Activated naive CD4-positive, alpha-beta T cell treated with anti-CD3 and anti-CD28 coated beads, Interleukin-2, amount 50 U/mL, for 24 hours (primary cell): ENCODE data around the gene KRT1.
A peak's percentile ranks its signal among the peaks of the same experiment; 100 is the strongest.

Experiments used
- H3K27ac Mint-ChIP-seq: one replicate; pipeline ENCODE4 v1.8.0; 2021; ENCODE audit warnings: mild to moderate bottlenecking, mixed read lengths
- H3K27me3 Mint-ChIP-seq: one replicate; pipeline ENCODE4 v1.8.0; 2021; ENCODE audit warnings: mixed read lengths
- H3K36me3 Mint-ChIP-seq: one replicate; pipeline ENCODE4 v1.8.0; 2021; ENCODE audit warnings: mixed read lengths
- H3K4me1 Mint-ChIP-seq: one replicate; pipeline ENCODE4 v1.8.0; 2021; ENCODE audit warnings: mixed read lengths
- H3K4me3 Mint-ChIP-seq: one replicate; pipeline ENCODE4 v1.8.0; 2021; ENCODE audit warnings: mild to moderate bottlenecking, mixed read lengths
- H3K9me3 Mint-ChIP-seq: one replicate; pipeline ENCODE4 v1.8.0; 2021; ENCODE audit warnings: mixed read lengths

The KRT1 gene

GRCh38 chr12:52704464-52704863 lies 24.3 kb upstream of the KRT1 start:
- Mint-ChIP-seq H3K4me1 (peaks cover 34% of the 10 kb centered on the region), H3K9me3 (no peaks in the 10 kb centered on the region), H3K4me3 (no peak overlapping the region), H3K36me3 (no peaks in the 10 kb centered on the region), H3K27ac (no peak overlapping the region), H3K27me3 (no peaks in the 10 kb centered on the region)

GRCh38 chr12:52703878-52704277 lies 23.7 kb upstream of the KRT1 start:
- H3K27me3 Mint-ChIP-seq, result no peaks in the 10 kb centered on the region
- peak overlapping the region; percentile 35 for H3K27ac Mint-ChIP-seq
- peaks cover 31% of the 10 kb centered on the region for H3K4me1 Mint-ChIP-seq
- no peaks in the 10 kb centered on the region for H3K9me3 Mint-ChIP-seq
- H3K4me3 Mint-ChIP-seq, result no peak overlapping the region
- no peaks in the 10 kb centered on the region for H3K36me3 Mint-ChIP-seq

- peak within 1 kb of the TSS; percentile 35 for H3K27ac Mint-ChIP-seq
- H3K4me1 Mint-ChIP-seq, result peaks cover 26% of the 10 kb centered on the region
- no peaks in the 10 kb centered on the region for H3K36me3 Mint-ChIP-seq
- H3K9me3 Mint-ChIP-seq, result no peaks in the 10 kb centered on the region
- H3K27me3 Mint-ChIP-seq, result no peaks in the 10 kb centered on the region
- no peak within 1 kb of the TSS for H3K4me3 Mint-ChIP-seq
Measured at GRCh38 chr12:52703424-52703823, 23.2 kb upstream of the KRT1 start, which contains the start of gene KRT77. TSS of gene KRT77 (minus strand) at chr12:52703524. CDS start at chr12:52703434, 90 bp downstream.

- Mint-ChIP-seq H3K9me3 (no peaks in the 10 kb centered on the region), H3K27ac (no peak overlapping the region), H3K27me3 (no peaks in the 10 kb centered on the region)
Measured at GRCh38 chr12:52702338-52702737, 22.1 kb upstream of the KRT1 start.

GRCh38 chr12:52701281-52701680 lies 21.1 kb upstream of the KRT1 start:
- peaks cover 11% of the 10 kb centered on the region for H3K4me1 Mint-ChIP-seq
- no peaks in the 10 kb centered on the region for H3K9me3 Mint-ChIP-seq
- peak overlapping the region; percentile 30 for H3K27ac Mint-ChIP-seq
- H3K4me3 Mint-ChIP-seq, result no peak overlapping the region
- H3K36me3 Mint-ChIP-seq, result no peaks in the 10 kb centered on the region
- H3K27me3 Mint-ChIP-seq, result no peaks in the 10 kb centered on the region

More at GRCh38 chr12:52702338-52702737, 22.1 kb upstream of the KRT1 start:
- no peak overlapping the region for H3K4me3 Mint-ChIP-seq
- H3K4me1 Mint-ChIP-seq, result peaks cover 15% of the 10 kb centered on the region
- no peaks in the 10 kb centered on the region for H3K36me3 Mint-ChIP-seq

GRCh38 chr12:52699960-52700359 lies 19.8 kb upstream of the KRT1 start:
- H3K4me1 Mint-ChIP-seq, result peaks cover 8% of the 10 kb centered on the region
- no peaks in the 10 kb centered on the region for H3K36me3 Mint-ChIP-seq
- no peaks in the 10 kb centered on the region for H3K27me3 Mint-ChIP-seq
- no peaks in the 10 kb centered on the region for H3K9me3 Mint-ChIP-seq
- no peak overlapping the region for H3K4me3 Mint-ChIP-seq
- H3K27ac Mint-ChIP-seq, result no peak overlapping the region

- H3K27ac Mint-ChIP-seq, result no peak overlapping the region
- H3K27me3 Mint-ChIP-seq, result no peaks in the 10 kb centered on the region
- peaks cover 8% of the 10 kb centered on the region for H3K4me1 Mint-ChIP-seq
- H3K36me3 Mint-ChIP-seq, result no peaks in the 10 kb centered on the region
- H3K9me3 Mint-ChIP-seq, result no peaks in the 10 kb centered on the region
- no peak overlapping the region for H3K4me3 Mint-ChIP-seq
Measured at GRCh38 chr12:52699373-52699772, 19.2 kb upstream of the KRT1 start.

- H3K36me3 Mint-ChIP-seq, result no peaks in the 10 kb centered on the region
- H3K27me3 Mint-ChIP-seq, result no peaks in the 10 kb centered on the region
- H3K4me1 Mint-ChIP-seq, result peaks cover 5% of the 10 kb centered on the region
- no peak overlapping the region for H3K4me3 Mint-ChIP-seq
- no peaks in the 10 kb centered on the region for H3K9me3 Mint-ChIP-seq
- no peak overlapping the region for H3K27ac Mint-ChIP-seq
Measured at GRCh38 chr12:52698651-52699340, 18.6 kb upstream of the KRT1 start.

- H3K4me3 Mint-ChIP-seq, result no peak overlapping the region
- no peaks in the 10 kb centered on the region for H3K9me3 Mint-ChIP-seq
- no peak overlapping the region for H3K27ac Mint-ChIP-seq
- H3K27me3 Mint-ChIP-seq, result no peaks in the 10 kb centered on the region
- no peaks in the 10 kb centered on the region for H3K36me3 Mint-ChIP-seq
- peaks cover 17% of the 10 kb centered on the region for H3K4me1 Mint-ChIP-seq
Measured at GRCh38 chr12:52697058-52697582, 16.9 kb upstream of the KRT1 start.

GRCh38 chr12:52696588-52696987 lies 16.4 kb upstream of the KRT1 start:
- Mint-ChIP-seq H3K27me3 (no peaks in the 10 kb centered on the region), H3K27ac (no peak overlapping the region), H3K4me3 (no peak overlapping the region), H3K36me3 (no peaks in the 10 kb centered on the region), H3K4me1 (peaks cover 22% of the 10 kb centered on the region), H3K9me3 (no peaks in the 10 kb centered on the region)

GRCh38 chr12:52695039-52695438 lies 14.8 kb upstream of the KRT1 start:
- Mint-ChIP-seq H3K36me3 (no peaks in the 10 kb centered on the region), H3K4me3 (no peak overlapping the region), H3K9me3 (no peaks in the 10 kb centered on the region), H3K4me1 (peaks cover 38% of the 10 kb centered on the region), H3K27me3 (no peaks in the 10 kb centered on the region), H3K27ac (no peak overlapping the region)

GRCh38 chr12:52694151-52694550 lies 13.9 kb upstream of the KRT1 start:
- no peaks in the 10 kb centered on the region for H3K27me3 Mint-ChIP-seq
- H3K27ac Mint-ChIP-seq, result peak overlapping the region; percentile 57
- H3K4me3 Mint-ChIP-seq, result no peak overlapping the region
- no peaks in the 10 kb centered on the region for H3K9me3 Mint-ChIP-seq
- peaks cover 43% of the 10 kb centered on the region for H3K4me1 Mint-ChIP-seq
- H3K36me3 Mint-ChIP-seq, result no peaks in the 10 kb centered on the region

- no peak overlapping the region for H3K4me3 Mint-ChIP-seq
- H3K36me3 Mint-ChIP-seq, result no peaks in the 10 kb centered on the region
- peak overlapping the region; percentile 35 for H3K27ac Mint-ChIP-seq
- no peaks in the 10 kb centered on the region for H3K9me3 Mint-ChIP-seq
- H3K27me3 Mint-ChIP-seq, result no peaks in the 10 kb centered on the region
- peaks cover 46% of the 10 kb centered on the region for H3K4me1 Mint-ChIP-seq
Measured at GRCh38 chr12:52693261-52693660, 13.1 kb upstream of the KRT1 start.

- H3K27me3 Mint-ChIP-seq, result no peaks in the 10 kb centered on the region
- no peaks in the 10 kb centered on the region for H3K36me3 Mint-ChIP-seq
- H3K4me1 Mint-ChIP-seq, result peaks cover 54% of the 10 kb centered on the region
- H3K4me3 Mint-ChIP-seq, result no peak overlapping the region
- H3K27ac Mint-ChIP-seq, result no peak overlapping the region
- H3K9me3 Mint-ChIP-seq, result no peaks in the 10 kb centered on the region
Measured at GRCh38 chr12:52692254-52692653, 12.0 kb upstream of the KRT1 start.

GRCh38 chr12:52691841-52692150 lies 11.6 kb upstream of the KRT1 start:
- Mint-ChIP-seq H3K4me1 (peaks cover 57% of the 10 kb centered on the region), H3K27ac (no peak overlapping the region), H3K9me3 (no peaks in the 10 kb centered on the region), H3K27me3 (no peaks in the 10 kb centered on the region), H3K4me3 (peak overlapping the region; percentile 84), H3K36me3 (no peaks in the 10 kb centered on the region)

- H3K4me3 Mint-ChIP-seq, result peak overlapping the region; percentile 84
- peak overlapping the region; percentile 79 for H3K27ac Mint-ChIP-seq
- no peaks in the 10 kb centered on the region for H3K9me3 Mint-ChIP-seq
- H3K36me3 Mint-ChIP-seq, result no peaks in the 10 kb centered on the region
- H3K27me3 Mint-ChIP-seq, result no peaks in the 10 kb centered on the region
- peaks cover 57% of the 10 kb centered on the region for H3K4me1 Mint-ChIP-seq
Measured at GRCh38 chr12:52691076-52691840, 11.1 kb upstream of the KRT1 start.
